Measurements from ENCODE around the gene ZNF334. TPM values are rescaled to one million over a fixed set of nuclear protein-coding genes. Genes with fewer than 3 reads are reported as not detected.

ZNF334 gene
- total RNA-seq, 1 donor from 2014 or later = 0.90 TPM

- no peak for DNase-seq (ENCODE audit: low spot score)
These were observed 32.9 kb upstream of the ZNF334 start for GRCh38 chr20:46546298-46546697.

GRCh38 chr20:46545827-46546138, 32.4 kb upstream of the ZNF334 start:
- no peak for DNase-seq (ENCODE audit: low spot score)

- DNase-seq (ENCODE audit: low spot score) = no peak
These were observed 31.9 kb upstream of the ZNF334 start for GRCh38 chr20:46545077-46545826.

GRCh38 chr20:46544576-46544975, 31.2 kb upstream of the ZNF334 start:
- no peak for DNase-seq (ENCODE audit: low spot score)

GRCh38 chr20:46543959-46544358, 30.6 kb upstream of the ZNF334 start:
- no peak for DNase-seq (ENCODE audit: low spot score)

GRCh38 chr20:46543033-46543432, 29.7 kb upstream of the ZNF334 start:
- no peak for DNase-seq (ENCODE audit: low spot score)

- DNase-seq (ENCODE audit: low spot score) = no peak
These were observed 28.0 kb upstream of the ZNF334 start for GRCh38 chr20:46541229-46541935.

- no peak for DNase-seq (ENCODE audit: low spot score)
These were observed 25.8 kb upstream of the ZNF334 start for GRCh38 chr20:46539113-46539512.

- DNase-seq (ENCODE audit: low spot score) = no peak
These were observed 17.3 kb upstream of the ZNF334 start for GRCh38 chr20:46530640-46531039.

- no peak for DNase-seq (ENCODE audit: low spot score)
These were observed 10.5 kb upstream of the ZNF334 start for GRCh38 chr20:46523696-46524328.

- DNase-seq (ENCODE audit: low spot score) = no peak
These were observed 9.7 kb upstream of the ZNF334 start for GRCh38 chr20:46523108-46523507.

GRCh38 chr20:46520976-46521579, 7.7 kb upstream of the ZNF334 start:
- DNase-seq (ENCODE audit: low spot score) = no peak

GRCh38 chr20:46520540-46520939, 7.2 kb upstream of the ZNF334 start:
- DNase-seq (ENCODE audit: low spot score) = no peak

- no peak for DNase-seq (ENCODE audit: low spot score)
These were observed 6.2 kb upstream of the ZNF334 start for GRCh38 chr20:46519471-46520068.

- DNase-seq (ENCODE audit: low spot score) = no peak
These were observed 3.8 kb downstream of the ZNF334 start for GRCh38 chr20:46509523-46509922.

- no peak for DNase-seq (ENCODE audit: low spot score)
These were observed 5.5 kb downstream of the ZNF334 start for GRCh38 chr20:46507760-46508407.

- no peak for DNase-seq (ENCODE audit: low spot score)
These were observed 7.9 kb downstream of the ZNF334 start for GRCh38 chr20:46505506-46505905.

- no peak for DNase-seq (ENCODE audit: low spot score)
These were observed 11.4 kb downstream of the ZNF334 start for GRCh38 chr20:46501961-46502360.

- no peak for DNase-seq (ENCODE audit: low spot score)
These were observed 11.9 kb downstream of the ZNF334 start for GRCh38 chr20:46501337-46501942.

GRCh38 chr20:46494077-46494476, 19.3 kb downstream of the ZNF334 start:
- DNase-seq (ENCODE audit: low spot score) = no peak

- no peak for DNase-seq (ENCODE audit: low spot score)
These were observed 22.0 kb downstream of the ZNF334 start for GRCh38 chr20:46491354-46491753.
